T47D (cell line): ENCODE results near the gene KRTAP4-7.

ENCODE experiments used
- DNase-seq, 2 experiments: peaks; one replicate each; pipeline versions ENCODE4 v3.0.0 to v3.0.0-alpha.2; 2011 to 2012; ENCODE audit warnings: low read depth in 1 of 2, low spot score in 1 of 2
- JUND ChIP-seq: IDR thresholded peaks from 2 replicates; pipeline ENCODE4 v1.6.1; 2012; ENCODE audit warnings: low read depth
- in situ Hi-C: cut with HindIII; loops from 2 replicates; pipeline ENCODE4 v1.10.0; 2016; ENCODE audit warnings: low sequenced_read_pairs, low pct_unique_long_range_greater_than_20kb

The KRTAP4-7 gene

GRCh38 chr17:41127371-41127770 is 43.4 kb downstream of the KRTAP4-7 start:
- no peak for DNase-seq
- no peak for TF ChIP-seq JUND
- in situ Hi-C loops, result no loop called here

- DNase-seq, result no peak
These were observed 48.0 kb downstream of the KRTAP4-7 start for GRCh38 chr17:41131979-41132378.

GRCh38 chr17:41133880-41134735 is 50.2 kb downstream of the KRTAP4-7 start:
- TF ChIP-seq JUND, result no peak
- in situ Hi-C loops, result no loop called here
- no peak for DNase-seq

More at GRCh38 chr17:41131979-41132378, 48.0 kb downstream of the KRTAP4-7 start:
- in situ Hi-C loops, result no loop called here
- no peak for TF ChIP-seq JUND
